IPS-20b (cell line): ENCODE data around the gene SHISA8.

Experiments used
- H3K27ac ChIP-seq: one replicate; pipeline ENCODE4 v1.5.1; 2013; ENCODE audit warnings: low read length
- H3K27me3 ChIP-seq: 2 replicates; pipeline ENCODE4 v1.6.1; 2013; ENCODE audit warnings: mild to moderate bottlenecking, low read length, inconsistent platforms; ENCODE audit not compliant: insufficient read depth
- H3K36me3 ChIP-seq: 2 replicates; pipeline ENCODE4 v1.6.1; 2013; ENCODE audit warnings: low read depth, mild to moderate bottlenecking, inconsistent platforms, low read length, moderate library complexity; ENCODE audit not compliant: insufficient read depth
- H3K4me1 ChIP-seq: 2 replicates; pipeline ENCODE4 v1.6.1; 2013; ENCODE audit warnings: mild to moderate bottlenecking, control low read depth, inconsistent platforms, low read length, moderate library complexity; ENCODE audit not compliant: insufficient read depth
- H3K4me3 ChIP-seq: 2 replicates; pipeline ENCODE4 v1.5.1; 2013; ENCODE audit warnings: mild to moderate bottlenecking, low read length, inconsistent platforms
- H3K9ac ChIP-seq: 2 replicates; pipeline ENCODE4 v1.6.1; 2013; ENCODE audit warnings: low read depth, mild to moderate bottlenecking, inconsistent platforms, low read length, moderate library complexity
- H3K9me3 ChIP-seq: 2 replicates; pipeline ENCODE4 v1.6.1; 2013; ENCODE audit warnings: mild to moderate bottlenecking, low read depth, low read length, inconsistent platforms; ENCODE audit not compliant: insufficient read depth

Gene SHISA8

GRCh38 chr22:41946629-41947423, 32.0 kb upstream of the SHISA8 start, which contains the start of gene CENPM:
Gene CENPM, minus strand, starts transcription at chr22:41947152. Its CDS starts 76 bp downstream, at chr22:41947076.
- H3K9me3 ChIP-seq, result no peaks in the 10 kb centered on the region
- peaks cover 30% of the 10 kb centered on the region for H3K36me3 ChIP-seq
- peak within 1 kb of the TSS; percentile 93 for H3K9ac ChIP-seq
- H3K4me1 ChIP-seq, result peaks cover 8% of the 10 kb centered on the region; the same call in 1 of the 2 replicates
- no peaks in the 10 kb centered on the region for H3K27me3 ChIP-seq
- H3K27ac ChIP-seq, result peak within 1 kb of the TSS; percentile 51
- peak within 1 kb of the TSS; percentile 90 for H3K4me3 ChIP-seq

- Histone ChIP-seq H3K9me3 (no peaks in the 10 kb centered on the region), H3K4me1 (no peaks in the 10 kb centered on the region), H3K4me3 (no peak overlapping the region), H3K36me3 (peaks cover 57% of the 10 kb centered on the region), H3K9ac (no peak overlapping the region), H3K27me3 (no peaks in the 10 kb centered on the region), H3K27ac (no peak overlapping the region)
Observed at GRCh38 chr22:41943661-41944209, 28.9 kb upstream of the SHISA8 start.

GRCh38 chr22:41940832-41941765, 26.2 kb upstream of the SHISA8 start:
- no peak overlapping the region for H3K4me3 ChIP-seq
- no peaks in the 10 kb centered on the region for H3K9me3 ChIP-seq
- H3K36me3 ChIP-seq, result peaks cover 73% of the 10 kb centered on the region
- no peak overlapping the region for H3K9ac ChIP-seq
- H3K4me1 ChIP-seq, result no peaks in the 10 kb centered on the region
- H3K27ac ChIP-seq, result no peak overlapping the region
- no peaks in the 10 kb centered on the region for H3K27me3 ChIP-seq

GRCh38 chr22:41939981-41940831, 25.3 kb upstream of the SHISA8 start:
- no peak overlapping the region for H3K9ac ChIP-seq
- no peaks in the 10 kb centered on the region for H3K27me3 ChIP-seq
- no peak overlapping the region for H3K27ac ChIP-seq
- H3K4me1 ChIP-seq, result no peaks in the 10 kb centered on the region
- peaks cover 74% of the 10 kb centered on the region for H3K36me3 ChIP-seq
- H3K9me3 ChIP-seq, result no peaks in the 10 kb centered on the region
- no peak overlapping the region for H3K4me3 ChIP-seq

GRCh38 chr22:41936894-41937169, 22.0 kb upstream of the SHISA8 start:
- H3K4me1 ChIP-seq, result no peaks in the 10 kb centered on the region
- H3K9ac ChIP-seq, result no peak overlapping the region
- peaks cover 44% of the 10 kb centered on the region for H3K36me3 ChIP-seq
- no peaks in the 10 kb centered on the region for H3K9me3 ChIP-seq
- no peak overlapping the region for H3K27ac ChIP-seq
- H3K27me3 ChIP-seq, result no peaks in the 10 kb centered on the region; the same call in 1 of the 2 replicates
- no peak overlapping the region for H3K4me3 ChIP-seq

- Histone ChIP-seq H3K27me3 (no peaks in the 10 kb centered on the region; the same call in 1 of the 2 replicates), H3K4me3 (no peak overlapping the region), H3K4me1 (no peaks in the 10 kb centered on the region), H3K36me3 (peaks cover 32% of the 10 kb centered on the region), H3K27ac (no peak overlapping the region), H3K9ac (no peak overlapping the region), H3K9me3 (no peaks in the 10 kb centered on the region)
Observed at GRCh38 chr22:41935509-41935908, 20.6 kb upstream of the SHISA8 start.

- Histone ChIP-seq H3K27me3 (no peaks in the 10 kb centered on the region; the same call in 1 of the 2 replicates), H3K9me3 (no peaks in the 10 kb centered on the region), H3K36me3 (peaks cover 27% of the 10 kb centered on the region), H3K4me1 (no peaks in the 10 kb centered on the region), H3K9ac (no peak overlapping the region), H3K27ac (no peak overlapping the region), H3K4me3 (no peak overlapping the region)
Observed at GRCh38 chr22:41935015-41935351, 20.1 kb upstream of the SHISA8 start.

GRCh38 chr22:41934284-41935014, 19.6 kb upstream of the SHISA8 start:
- Histone ChIP-seq H3K27me3 (no peaks in the 10 kb centered on the region; the same call in 1 of the 2 replicates), H3K9ac (no peak overlapping the region), H3K36me3 (peaks cover 24% of the 10 kb centered on the region), H3K9me3 (no peaks in the 10 kb centered on the region), H3K4me1 (no peaks in the 10 kb centered on the region), H3K27ac (no peak overlapping the region), H3K4me3 (no peak overlapping the region)

- Histone ChIP-seq H3K27ac (no peak overlapping the region), H3K9me3 (no peaks in the 10 kb centered on the region), H3K27me3 (peaks cover 3% of the 10 kb centered on the region; the same call in 1 of the 2 replicates), H3K4me1 (no peaks in the 10 kb centered on the region), H3K9ac (no peak overlapping the region), H3K4me3 (no peak overlapping the region), H3K36me3 (peaks cover 16% of the 10 kb centered on the region)
Observed at GRCh38 chr22:41933411-41934177, 18.7 kb upstream of the SHISA8 start.

- no peaks in the 10 kb centered on the region for H3K9me3 ChIP-seq
- H3K36me3 ChIP-seq, result peaks cover 9% of the 10 kb centered on the region
- H3K27me3 ChIP-seq, result peaks cover 15% of the 10 kb centered on the region; the same call in 1 of the 2 replicates
- H3K9ac ChIP-seq, result no peak overlapping the region
- H3K4me3 ChIP-seq, result no peak overlapping the region
- H3K27ac ChIP-seq, result no peak overlapping the region
- H3K4me1 ChIP-seq, result no peaks in the 10 kb centered on the region
Observed at GRCh38 chr22:41932353-41932752, 17.5 kb upstream of the SHISA8 start.
